Heart left ventricle (tissue), 16 donors: ENCODE measurements around the gene MAML3. TPM values are rescaled to one million over a fixed set of nuclear protein-coding genes. Genes with fewer than 3 reads are reported as not detected.
A peak's percentile ranks its signal among the peaks of the same experiment; 100 is the strongest.

Experiments
- ATAC-seq, 4 donors: fragments of 200-7000 bp; cut with Tn5 transposase; one replicate each; pipeline ENCODE4 v1.9.1; 2020 to 2022; ENCODE audit warnings: moderate library complexity in 4 of 4, mild to moderate bottlenecking in 3 of 4, moderate number of reproducible peaks in 1 of 4
- DNase-seq, 5 donors: peaks; one replicate each; pipeline ENCODE4 v3.0.0-alpha.2; 2020
- H3K27ac ChIP-seq, 12 donors: fragments of 200-600 bp; sonication (generic) in 4 of 12; one replicate each; pipeline versions ENCODE4 v1.5.0 to v1.8.0; 2016 to 2022; ENCODE audit warnings: mild to moderate bottlenecking in 2 of 12
- H3K27me3 ChIP-seq, 9 donors: fragments of 200-600 bp; sonication (generic) in 2 of 9; one replicate each; pipeline versions ENCODE4 v1.5.1 to v1.8.0; 2016 to 2022; ENCODE audit warnings: mild to moderate bottlenecking in 3 of 9
- H3K36me3 ChIP-seq, 9 donors: fragments of 200-600 bp; sonication (generic) in 2 of 9; one replicate each; pipeline versions ENCODE4 v1.5.0 to v1.8.0; 2018 to 2022; ENCODE audit warnings: mild to moderate bottlenecking in 2 of 9
- H3K4me1 ChIP-seq, 12 donors: fragments of 200-600 bp; sonication (generic) in 4 of 12; one replicate each; pipeline versions ENCODE4 v1.5.0 to v1.8.0; 2016 to 2022; ENCODE audit warnings: mild to moderate bottlenecking in 3 of 12
- H3K4me3 ChIP-seq, 12 donors: fragments of 200-600 bp; sonication (generic) in 4 of 12; one replicate each; pipeline versions ENCODE4 v1.5.0 to v1.8.0; 2017 to 2022; ENCODE audit warnings: mild to moderate bottlenecking in 9 of 12, moderate library complexity in 4 of 12
- H3K9me3 ChIP-seq, 12 donors: fragments of 200-600 bp; sonication (generic) in 4 of 12; one replicate each; pipeline versions ENCODE4 v1.5.0 to v1.8.0; 2016 to 2022; ENCODE audit warnings: mild to moderate bottlenecking in 1 of 12
- CTCF ChIP-seq, 12 donors: fragments of 200-600 bp; sonication (generic) in 4 of 12; IDR thresholded peaks; one replicate each; pipeline versions ENCODE4 v1.5.0 to v1.8.0; 2018 to 2022; ENCODE audit warnings: antibody characterized with exemption in 12 of 12, mild to moderate bottlenecking in 5 of 12
- POLR2A ChIP-seq, 2 donors: fragments of 450-650 bp; IDR thresholded peaks; one replicate each; pipeline ENCODE4 v1.6.1; 2017; ENCODE audit warnings: antibody characterized with exemption in 2 of 2, mild to moderate bottlenecking in 2 of 2, moderate library complexity in 2 of 2
- WGBS, 4 donors: extraction: QIAGEN DNeasy Blood & Tissue Kit in 2 of 4; methylation state at CpG; one replicate each; pipeline versions ENCODE4 v1.1.5 to v1.1.7; 2013 to 2018; 5-methylcytosine and 5-hydroxymethylcytosine counted together
- intact Hi-C, 10 donors: fragments of 100-400 bp; cut with DNase I; formaldehyde crosslinking; loops; one replicate each; pipeline versions ENCODE4 v1.11.1 to v1.14.2; 2022
- polyA plus RNA-seq, 2 donors: library from polyadenylated mRNA; stranded (reverse); fragments of 200-250 nt; gene quantifications; one replicate each; pipeline ENCODE4 v1.2.3, GENCODE V29; 2013
- total RNA-seq, 9 donors: library from RNA; depleted of rRNA in 2 of 9; stranded (reverse); fragments of >200 nt in 2 of 9; fragmentation: NEBNext Ultra II Directional in 3 of 9; extraction: Animal tissue kit (Norgen Biotek cat#: 25700) in 3 of 9; gene quantifications; one replicate each; pipeline versions ENCODE4 v1.1.0 to v1.2.4, GENCODE V29; 2016 to 2023
- donor health status: ischemic (EF 13 %, LVEDD 7.1; RV severe dilation, severe dysfunction).
- donor health status: healthy with polysubstance abuse.
- donor health status: DM: no; HTN: yes; CAD: no.
- donor health status: DM: no; HTN: no; CAD: no.
- donor health status: ischemic (EF 25% LVEDD 6.9; RV normal size, moderate dysfunction).
- donor health status: ischemic (EF 25% LVEDD 5.7; RV mildly dilated, moderate dysfunction).
- donor health status: healthy.
- donor health status: DM: yes; HTN: yes; CAD: no.
- donor health status: ischemic (EF 35%, LVEDD 5.7; RV mildly dilated, moderate dysfunction).
- donor health status: nonischemic (EF 11% LVEDD 7.7; RV severe dilation, severe dysfunction).
- donor health status: DM: yes; HTN: yes; CAD: no.
- donor health status: PGD.
- donor health status: ischemic (EF 29% LVEDD 5.4; RV normal size, mild dysfunction).
- donor health status: nonischemic (EF 23%, LVEDD 6.1; RV moderate dilation, normal function).

Gene MAML3
- total and polyA plus RNA-seq, 11 donors, result 0.76 to 5.9 (median 2.4) TPM

DNA sequence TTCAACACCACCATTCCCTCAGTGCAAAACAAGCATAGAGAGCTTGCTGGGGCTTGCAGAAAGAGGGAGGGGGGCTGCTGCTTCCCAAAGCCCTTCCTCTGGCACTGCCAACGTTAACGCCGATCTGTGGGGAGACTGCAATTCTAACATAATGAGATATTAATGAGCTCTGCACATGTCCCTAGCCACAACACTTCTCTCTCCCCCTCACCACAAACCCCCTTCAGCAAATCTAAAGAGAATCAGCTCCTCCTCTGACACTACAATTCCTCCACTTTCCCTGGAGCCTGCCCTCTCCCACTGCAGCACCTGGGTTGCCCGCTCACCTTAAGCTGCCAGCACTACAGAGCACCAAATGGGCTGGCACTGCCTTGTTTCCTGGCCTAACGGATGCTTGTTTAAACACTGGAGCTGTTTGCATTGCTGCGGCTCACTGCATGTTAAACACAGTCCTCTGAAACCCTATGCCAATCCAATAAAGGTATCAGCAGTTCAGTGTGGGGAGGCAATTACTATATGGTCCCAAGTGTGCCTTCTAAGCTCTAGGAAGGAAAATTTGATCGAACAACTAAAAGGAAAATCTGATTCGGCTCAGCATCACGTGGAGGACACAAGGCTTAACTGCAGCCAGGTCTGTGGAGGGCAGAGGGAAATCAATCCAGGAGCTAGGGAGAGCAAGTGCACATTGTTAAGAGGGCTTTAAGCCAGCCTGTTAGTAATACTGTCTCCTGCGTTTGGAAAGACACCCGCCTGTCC, 232.4 kb downstream of the MAML3 start:
- no peaks in the 10 kb centered on the region for H3K9me3 ChIP-seq
- H3K36me3 ChIP-seq, result no peaks in the 10 kb centered on the region
- no peak overlapping the region for H3K4me3 ChIP-seq
- 36 to 45% (median 39%) methylated on average over 11 of the region's 11 CpGs for WGBS, 4 donors
- DNase-seq, result no peak
- H3K27me3 ChIP-seq, result no peaks in the 10 kb centered on the region
- TF ChIP-seq CTCF (IDR thresholded peaks at IDR 0.05) (no peak), POLR2A (IDR thresholded peaks at IDR 0.05) (no peak)
- H3K27ac ChIP-seq, result peak overlapping the region in 11 of 12 donors; percentile 39 to 86 (median 80)
- peaks cover 11 to 83% (median 55%) of the 10 kb centered on the region in 12 donors for H3K4me1 ChIP-seq
- intact Hi-C loops, result loop anchor here in 1 of 10 donors (5.0 kb wide), 1 partner anchor 184 kb away; no protein-coding TSS in a partner anchor
- peak; percentile 30 to 51 (median 44) for ATAC-seq

DNA sequence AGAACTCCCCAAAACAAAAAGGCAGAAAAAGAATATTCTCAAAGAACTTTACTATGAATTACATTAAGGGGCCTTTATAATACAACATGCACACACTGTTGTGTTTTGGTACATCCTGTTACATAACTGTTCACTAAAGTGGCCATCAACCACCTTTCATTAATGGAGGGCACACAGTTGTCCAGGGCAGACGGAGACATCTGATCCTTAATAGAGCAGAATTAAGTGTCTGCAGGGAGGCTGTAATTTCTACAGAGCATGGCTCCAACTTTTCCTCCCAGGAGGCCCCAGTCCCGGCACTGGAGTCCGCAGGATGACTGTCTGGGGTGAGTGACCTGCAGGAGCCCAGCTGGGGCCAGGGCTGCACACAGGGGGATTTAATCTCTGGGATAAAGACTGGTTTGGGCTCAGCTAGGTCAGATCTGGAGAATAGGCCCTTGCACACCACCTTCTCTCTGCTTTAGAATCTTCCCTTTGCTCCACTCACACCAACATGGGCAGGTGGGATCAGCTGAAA, 233.4 kb downstream of the MAML3 start:
- peaks cover 11 to 90% (median 59%) of the 10 kb centered on the region in 12 donors for H3K4me1 ChIP-seq
- intact Hi-C loops, result loop anchor here in 1 of 10 donors (5.0 kb wide), 1 partner anchor 183 kb away; no protein-coding TSS in a partner anchor

GRCh38 chr4:139919521-139919920, 234.5 kb downstream of the MAML3 start:
- 6 to 11% (median 8%) methylated on average over 3 of the region's 3 CpGs for WGBS, 4 donors
- DNase-seq, result peak in 3 of 5 donors; percentile 29 to 43 (median 33)
- Histone ChIP-seq H3K4me1 (peaks cover 11 to 90% (median 64%) of the 10 kb centered on the region in 12 donors), H3K36me3 (no peaks in the 10 kb centered on the region), H3K9me3 (no peaks in the 10 kb centered on the region), H3K4me3 (peak overlapping the region in 1 of 12 donors; percentile 1), H3K27me3 (no peaks in the 10 kb centered on the region), H3K27ac (peak overlapping the region; percentile 19 to 86 (median 80))
- intact Hi-C loops, result loop anchor here in 4 of 10 donors (5.0 to 10.0 kb wide), 7 partner anchors 155 to 333 kb away; partner anchors contain the start of gene MAML3 (in 3 of the 4)
- peak; percentile 62 to 82 (median 69) for ATAC-seq
- TF ChIP-seq POLR2A (IDR thresholded peaks at IDR 0.05) (no peak), CTCF (IDR thresholded peaks at IDR 0.05) (no peak)

More for the DNA sequence above, 233.4 kb downstream of the MAML3 start:
- DNase-seq (peak in 3 of 5 donors; percentile 23 to 41 (median 37)), ATAC-seq (peak in 3 of 4 donors; percentile 11 to 41 (median 12))
- H3K4me3 ChIP-seq, result no peak overlapping the region
- no peaks in the 10 kb centered on the region for H3K36me3 ChIP-seq
- peak overlapping the region; percentile 19 to 86 (median 80) for H3K27ac ChIP-seq
- TF ChIP-seq POLR2A (IDR thresholded peaks at IDR 0.05) (no peak), CTCF (IDR thresholded peaks at IDR 0.05) (no peak)
- WGBS, 4 donors, result 26 to 51% (median 41%) methylated on average over 3 of the region's 3 CpGs
- H3K27me3 ChIP-seq, result no peaks in the 10 kb centered on the region
- H3K9me3 ChIP-seq, result no peaks in the 10 kb centered on the region

DNA sequence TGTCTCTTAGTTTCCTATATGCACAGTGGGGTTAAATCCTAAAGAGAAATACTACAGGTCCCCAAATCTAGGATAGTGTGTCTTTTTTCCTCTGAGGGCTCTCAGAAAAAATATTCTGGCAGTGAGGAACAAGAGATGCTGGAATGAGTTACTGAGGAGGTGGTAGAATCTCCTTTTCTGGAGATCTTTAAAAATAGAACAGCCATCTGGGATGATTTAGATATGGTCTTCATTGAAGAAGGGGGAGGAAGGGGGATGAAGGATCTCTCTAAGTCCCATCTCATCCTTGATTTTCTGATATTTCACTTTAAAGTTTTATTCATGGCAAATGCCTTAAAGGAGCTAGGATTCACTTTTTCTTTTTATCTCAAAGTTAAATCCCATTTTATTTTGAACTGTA, 235.0 kb downstream of the MAML3 start:
- peak in 1 of 4 donors; percentile 43 for ATAC-seq
- H3K9me3 ChIP-seq, result no peaks in the 10 kb centered on the region
- peaks cover 11 to 90% (median 66%) of the 10 kb centered on the region in 12 donors for H3K4me1 ChIP-seq
- no peaks in the 10 kb centered on the region for H3K36me3 ChIP-seq
- intact Hi-C loops, result loop anchor here in 4 of 10 donors (5.0 to 10.0 kb wide), 7 partner anchors 154 to 333 kb away; partner anchors contain the start of gene MAML3 (in 3 of the 4)
- H3K27me3 ChIP-seq, result no peaks in the 10 kb centered on the region
- peak overlapping the region; percentile 19 to 86 (median 80) for H3K27ac ChIP-seq
- DNase-seq, result no peak
- no peak overlapping the region for H3K4me3 ChIP-seq
- no peak for TF ChIP-seq POLR2A (IDR thresholded peaks at IDR 0.05)
- TF ChIP-seq CTCF (IDR thresholded peaks at IDR 0.05), result no peak
